Epithelial cell of proximal tubule (primary cell): ENCODE measurements around the gene ALAS1. TPM values are rescaled to one million over a fixed set of nuclear protein-coding genes. Genes with fewer than 3 reads are reported as not detected.

Experiments
- DNase-seq: peaks from one replicate; pipeline ENCODE4 v3.0.0-alpha.2; 2011; ENCODE audit warnings: low read depth
- H3K4me3 ChIP-seq: 2 replicates; pipeline ENCODE4 v1.5.1; 2011; ENCODE audit warnings: low read depth, mild to moderate bottlenecking, low read length
- total RNA-seq: library from RNA; depleted of rRNA; stranded (reverse); fragments of >200 nt; gene quantifications from 2 replicates; pipeline ENCODE4 v1.2.3, GENCODE V29; 2015
- TF ChIP-seq, protein P1 (sequence below): conservative IDR thresholded peaks from 2 replicates; pipeline ENCODE4 v1.5.1; 2012; ENCODE audit warnings: low read depth, mild to moderate bottlenecking, low read length

Gene ALAS1
- total RNA-seq, 1 donor from 2014 or later, result 56.3 TPM

DNA sequence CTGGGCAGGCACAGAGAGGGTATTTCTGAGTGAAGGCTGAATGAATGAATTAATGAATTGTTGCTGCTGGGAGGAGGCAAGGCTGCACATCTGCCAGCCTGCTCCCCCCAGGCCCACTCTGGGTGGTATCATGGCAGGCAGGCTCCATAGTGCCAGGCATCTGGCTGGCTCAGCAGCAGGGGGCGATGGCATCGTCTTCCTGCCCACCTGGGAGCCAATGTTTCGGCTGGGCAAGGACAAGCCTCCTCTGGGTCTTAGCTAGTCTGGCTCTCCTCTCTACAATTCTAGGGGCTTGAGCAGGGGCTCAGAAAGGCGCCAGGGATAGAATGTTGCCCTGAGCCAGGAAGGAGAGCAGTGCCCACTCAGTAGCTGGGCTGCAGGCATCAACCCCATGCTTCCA lies 29.2 kb downstream of the ALAS1 start:
- TF ChIP-seq, protein P1, sequence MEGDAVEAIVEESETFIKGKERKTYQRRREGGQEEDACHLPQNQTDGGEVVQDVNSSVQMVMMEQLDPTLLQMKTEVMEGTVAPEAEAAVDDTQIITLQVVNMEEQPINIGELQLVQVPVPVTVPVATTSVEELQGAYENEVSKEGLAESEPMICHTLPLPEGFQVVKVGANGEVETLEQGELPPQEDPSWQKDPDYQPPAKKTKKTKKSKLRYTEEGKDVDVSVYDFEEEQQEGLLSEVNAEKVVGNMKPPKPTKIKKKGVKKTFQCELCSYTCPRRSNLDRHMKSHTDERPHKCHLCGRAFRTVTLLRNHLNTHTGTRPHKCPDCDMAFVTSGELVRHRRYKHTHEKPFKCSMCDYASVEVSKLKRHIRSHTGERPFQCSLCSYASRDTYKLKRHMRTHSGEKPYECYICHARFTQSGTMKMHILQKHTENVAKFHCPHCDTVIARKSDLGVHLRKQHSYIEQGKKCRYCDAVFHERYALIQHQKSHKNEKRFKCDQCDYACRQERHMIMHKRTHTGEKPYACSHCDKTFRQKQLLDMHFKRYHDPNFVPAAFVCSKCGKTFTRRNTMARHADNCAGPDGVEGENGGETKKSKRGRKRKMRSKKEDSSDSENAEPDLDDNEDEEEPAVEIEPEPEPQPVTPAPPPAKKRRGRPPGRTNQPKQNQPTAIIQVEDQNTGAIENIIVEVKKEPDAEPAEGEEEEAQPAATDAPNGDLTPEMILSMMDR, result peak; percentile 22
- no peak for DNase-seq
- H3K4me3 ChIP-seq, result no peak overlapping the region

DNA sequence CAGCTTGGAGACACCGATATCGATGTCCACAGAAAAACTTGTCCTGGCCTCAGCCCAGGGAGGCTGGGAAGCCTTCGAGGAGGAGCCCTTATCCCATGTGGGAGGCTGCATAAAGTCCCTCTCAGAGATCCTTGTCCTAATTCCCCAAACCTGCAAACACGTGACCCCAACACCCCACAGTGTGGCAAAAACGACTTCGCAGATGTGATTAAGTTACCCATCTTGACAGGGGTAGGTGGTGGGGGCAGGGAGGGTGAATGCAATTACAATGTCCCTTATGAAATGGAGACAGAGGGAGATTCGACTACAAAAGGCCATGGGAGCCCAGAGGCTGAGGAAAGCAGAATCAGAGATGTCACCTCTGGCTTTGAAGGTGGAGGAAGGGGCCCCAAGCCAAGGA lies 29.8 kb downstream of the ALAS1 start:
- DNase-seq, result no peak
- no peak overlapping the region for H3K4me3 ChIP-seq
- TF ChIP-seq, protein P1, result no peak

DNA sequence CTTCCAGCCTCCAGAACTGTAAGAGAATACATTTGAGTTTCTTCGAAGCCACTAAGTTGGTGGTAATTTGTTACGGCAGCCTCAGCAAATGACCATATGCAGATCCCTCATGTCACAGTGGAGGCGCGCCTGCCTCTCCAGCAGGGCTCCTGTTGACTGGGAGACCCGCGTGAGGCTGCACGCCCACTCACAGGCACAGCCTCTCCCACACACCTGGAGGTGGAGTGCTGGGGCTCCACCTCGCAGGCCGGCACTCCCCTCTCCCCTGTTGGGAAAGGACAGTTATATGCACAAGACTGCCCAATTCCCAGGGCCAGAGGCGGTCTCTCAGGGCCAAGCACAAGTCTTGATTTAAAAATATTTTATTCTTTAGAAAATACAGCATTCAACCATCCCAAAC lies 30.3 kb downstream of the ALAS1 start:
- H3K4me3 ChIP-seq, result no peak overlapping the region
- TF ChIP-seq, protein P1, result no peak
- no peak for DNase-seq

DNA sequence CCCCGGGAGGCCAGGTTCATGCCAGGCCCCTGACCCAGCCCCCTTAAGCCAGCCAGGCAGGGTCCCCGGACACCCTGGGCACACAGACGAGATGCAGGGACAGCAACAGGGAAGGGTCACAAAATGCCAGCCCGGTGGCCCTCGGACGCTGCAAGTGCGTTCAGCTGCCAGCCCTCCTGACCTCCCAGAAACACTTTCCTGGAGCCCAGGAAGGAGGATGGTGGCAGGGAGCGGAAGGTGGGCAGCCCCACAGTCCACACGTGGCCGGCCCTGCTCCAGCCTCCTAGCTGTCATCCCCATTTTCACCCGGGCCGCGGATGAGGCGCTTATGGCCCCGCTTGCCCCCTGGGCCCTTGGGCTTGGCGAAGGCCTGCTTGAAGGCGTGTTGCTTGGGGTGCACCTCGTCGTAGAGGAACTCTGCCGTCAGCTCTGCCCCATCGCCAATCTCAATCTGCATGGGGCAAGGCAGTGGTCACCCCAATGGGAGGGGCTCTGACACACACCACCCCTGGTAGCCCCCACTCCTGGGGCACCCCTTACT lies 30.9 kb downstream of the ALAS1 start:
- TF ChIP-seq, protein P1, result no peak
- no peak for DNase-seq
- no peak overlapping the region for H3K4me3 ChIP-seq

DNA sequence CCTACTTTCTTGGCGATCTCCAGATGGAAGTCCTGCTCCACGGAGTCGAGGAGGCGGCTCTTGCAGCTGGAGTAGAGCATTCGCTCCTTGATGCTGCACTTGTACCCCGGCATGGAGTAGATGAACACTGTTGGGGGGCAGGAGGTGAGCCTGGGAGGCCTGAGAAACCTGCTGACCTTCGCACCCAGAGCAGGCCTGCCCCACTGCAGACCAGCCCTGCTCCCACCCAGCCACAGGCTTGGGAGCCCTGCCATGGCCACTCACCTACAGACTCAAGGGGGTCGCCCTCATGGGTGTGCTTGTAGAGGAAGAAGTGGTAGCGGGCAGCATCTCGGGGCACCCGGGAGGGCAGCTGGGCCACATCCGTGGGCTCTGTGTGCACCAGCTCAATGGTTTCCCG lies 31.7 kb downstream of the ALAS1 start:
- DNase-seq, result no peak
- TF ChIP-seq, protein P1, result no peak
- H3K4me3 ChIP-seq, result no peak overlapping the region

DNA sequence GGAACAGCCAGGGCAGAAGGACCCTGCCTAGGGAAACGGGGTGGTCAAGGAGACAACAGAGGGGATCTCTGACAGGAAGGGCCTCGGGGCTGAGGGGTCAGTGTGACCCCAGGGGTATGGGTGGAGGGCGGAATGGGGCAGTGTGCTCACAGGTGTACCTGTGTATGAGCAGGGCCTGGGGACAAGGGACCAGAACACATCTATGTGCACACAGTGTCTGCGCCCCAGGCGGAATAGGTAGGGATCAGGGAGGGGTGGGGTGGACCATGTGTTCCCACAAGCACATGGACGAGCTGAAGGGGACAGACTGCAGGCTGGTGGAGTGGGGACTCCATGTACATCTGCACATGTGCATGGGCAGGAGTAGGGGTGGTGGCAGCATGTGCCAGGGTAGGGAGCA lies 32.5 kb downstream of the ALAS1 start:
- TF ChIP-seq, protein P1, result no peak
- DNase-seq, result no peak

DNA sequence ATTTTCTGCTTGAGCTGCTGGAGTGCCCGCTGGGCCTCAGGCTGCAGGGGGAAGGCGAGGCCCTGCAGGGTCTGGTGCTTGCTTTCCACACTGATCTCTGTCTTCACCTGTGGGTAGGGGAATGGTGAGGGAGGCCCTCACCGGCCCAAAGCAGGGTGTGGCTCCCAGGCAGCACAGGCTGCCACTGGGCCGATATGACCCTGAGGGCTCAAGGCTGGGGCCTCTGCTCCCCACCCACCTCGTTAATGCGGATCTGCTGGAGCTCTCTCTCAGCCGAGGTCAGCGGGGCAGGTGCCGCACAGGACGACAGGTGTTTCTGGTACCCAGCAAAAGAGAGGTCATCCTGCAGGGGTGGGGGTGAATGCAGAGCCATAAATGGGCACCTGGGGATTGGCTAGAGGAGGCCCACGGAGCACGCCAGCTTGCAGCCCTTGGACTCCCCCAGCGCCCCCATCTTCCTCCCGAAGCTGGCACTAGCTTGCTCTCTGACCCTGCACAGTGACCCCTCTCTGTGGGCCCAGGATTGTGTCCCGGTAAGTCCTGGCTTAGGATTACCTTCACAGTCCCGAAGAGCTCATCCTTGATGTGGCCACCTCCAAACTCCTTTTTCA lies 33.0 kb downstream of the ALAS1 start:
- TF ChIP-seq, protein P1, result no peak
- no peak overlapping the region for H3K4me3 ChIP-seq
- DNase-seq, result no peak

More for the DNA sequence above, 32.5 kb downstream of the ALAS1 start:
- no peak overlapping the region for H3K4me3 ChIP-seq
